M059J (cell line): ENCODE data around the gene GPR137B. TPM values are rescaled to one million over a fixed set of nuclear protein-coding genes. Genes with fewer than 3 reads are reported as not detected.

Experiments
- DNase-seq: peaks from one replicate; pipeline ENCODE4 v3.0.0-alpha.2; 2012; ENCODE audit warnings: low read depth
- total RNA-seq: library from RNA; depleted of rRNA; stranded (reverse); fragments of >200 nt; shearing (Covaris generic); gene quantifications from 2 replicates; pipeline ENCODE4 v1.2.3, GENCODE V29; 2014

GPR137B gene
- total RNA-seq, 1 experiment from 2014 or later: 10.2 TPM

GRCh38 chr1:236114076-236114747, 28.1 kb upstream of the GPR137B start:
- no peak for DNase-seq

GRCh38 chr1:236117710-236118109, 24.6 kb upstream of the GPR137B start:
- DNase-seq: no peak

GRCh38 chr1:236119943-236120484, 22.3 kb upstream of the GPR137B start:
- no peak for DNase-seq

DNA sequence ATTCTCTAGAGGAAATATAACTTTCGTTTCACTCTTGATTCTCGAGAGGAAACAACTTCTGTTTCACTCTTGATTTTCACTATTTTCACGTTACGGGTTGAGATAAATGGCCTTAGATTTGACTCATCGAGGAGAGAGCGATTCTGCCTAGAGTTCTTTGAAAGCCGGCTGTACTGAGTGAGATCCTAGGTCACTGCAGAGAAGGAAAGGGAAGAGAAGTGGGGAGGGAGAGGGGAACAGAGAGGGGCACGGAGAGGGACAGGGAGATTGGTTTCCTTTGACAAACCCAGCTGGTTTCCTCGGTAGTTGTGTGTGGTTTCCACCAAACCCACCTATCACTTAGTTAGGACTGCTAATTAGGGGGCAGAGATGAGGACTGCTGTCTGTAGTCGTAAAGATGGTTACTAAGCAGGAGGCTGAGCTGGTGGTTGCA, 21.6 kb upstream of the GPR137B start:
- DNase-seq: no peak

GRCh38 chr1:236122176-236122575, 20.2 kb upstream of the GPR137B start:
- DNase-seq: no peak

DNA sequence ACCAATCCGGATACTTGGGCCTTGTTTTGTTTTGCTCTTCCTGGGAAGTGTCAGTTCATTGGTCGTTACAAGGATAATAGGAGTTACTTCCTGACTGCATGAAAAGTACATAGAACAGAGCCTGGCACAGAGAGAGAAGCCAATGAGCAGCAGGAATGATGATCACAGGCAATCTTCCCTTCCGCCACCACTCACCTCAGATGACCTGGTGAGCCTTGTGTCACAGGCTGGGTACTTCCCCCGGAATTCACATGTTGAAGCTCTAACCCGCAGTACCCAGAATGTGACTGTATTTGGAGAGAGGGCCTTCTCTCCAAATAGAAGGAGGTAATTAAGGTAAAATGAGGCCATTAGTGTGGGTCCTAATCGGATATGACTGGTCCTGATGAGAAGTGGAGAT, 18.8 kb upstream of the GPR137B start:
- DNase-seq: no peak

DNA sequence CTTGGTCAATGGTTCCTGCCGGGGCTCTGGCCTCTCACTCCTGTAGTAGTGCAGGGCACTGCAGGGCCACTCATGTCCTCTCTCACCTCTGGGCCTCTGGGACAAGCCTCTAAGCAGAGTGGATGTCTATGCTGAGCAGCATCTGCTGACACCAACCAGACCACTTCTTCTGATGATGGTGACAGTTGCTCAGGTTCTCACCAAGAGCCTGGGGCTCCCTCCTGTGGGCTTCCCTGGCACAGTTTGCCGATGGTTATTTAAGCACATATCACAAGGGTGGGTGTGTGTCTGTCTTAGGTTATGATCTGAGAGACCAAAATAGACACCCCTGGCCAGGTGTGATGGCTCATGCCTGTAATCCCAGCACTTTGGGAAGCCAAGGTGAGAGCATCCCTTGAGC, 17.4 kb upstream of the GPR137B start:
- DNase-seq: no peak

DNA sequence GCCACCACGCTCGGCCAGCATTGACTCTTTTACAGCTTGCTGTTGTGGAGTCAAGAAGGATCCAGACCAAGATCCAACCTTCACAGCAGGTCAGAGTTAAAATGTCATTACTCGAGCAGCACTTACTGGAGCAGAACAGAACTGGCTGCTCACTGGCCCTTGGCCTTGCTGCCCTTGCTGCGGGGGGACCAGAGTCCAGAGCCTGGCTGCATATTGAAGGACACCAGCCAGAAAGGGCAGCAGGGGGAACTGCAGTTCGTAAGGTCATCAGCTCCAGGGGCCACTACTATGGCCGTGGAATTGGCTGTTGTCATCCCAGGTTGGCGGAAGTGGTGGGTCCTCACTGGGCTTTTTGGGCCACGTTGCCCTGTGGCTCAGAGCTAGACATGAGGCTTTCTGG, 15.3 kb upstream of the GPR137B start:
- DNase-seq: no peak

- DNase-seq: peak; percentile 48
Measured at GRCh38 chr1:236128646-236129178, 13.6 kb upstream of the GPR137B start.

GRCh38 chr1:236129306-236129705, 13.0 kb upstream of the GPR137B start:
- DNase-seq: no peak

DNA sequence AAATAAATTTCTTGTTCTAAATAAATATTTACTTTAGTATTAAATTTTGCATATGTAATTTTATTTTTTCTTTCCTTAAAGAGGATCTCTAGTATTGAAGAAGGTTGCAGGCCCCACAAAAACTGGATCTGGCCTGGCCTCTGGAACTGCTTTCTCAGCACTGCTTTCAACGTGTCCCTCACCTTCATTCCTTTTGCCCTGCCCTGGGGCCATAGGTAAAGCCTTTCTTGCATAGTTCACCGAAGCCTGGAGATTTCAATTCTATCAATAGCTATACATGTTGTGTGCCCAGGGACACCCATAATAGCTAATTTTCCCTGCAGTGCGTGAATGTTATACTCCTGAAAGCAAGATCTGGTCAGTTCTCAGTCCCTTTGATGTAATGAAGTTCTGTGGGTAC, 12.0 kb upstream of the GPR137B start:
- DNase-seq: no peak

GRCh38 chr1:236131916-236132315, 10.4 kb upstream of the GPR137B start:
- DNase-seq: no peak

DNA sequence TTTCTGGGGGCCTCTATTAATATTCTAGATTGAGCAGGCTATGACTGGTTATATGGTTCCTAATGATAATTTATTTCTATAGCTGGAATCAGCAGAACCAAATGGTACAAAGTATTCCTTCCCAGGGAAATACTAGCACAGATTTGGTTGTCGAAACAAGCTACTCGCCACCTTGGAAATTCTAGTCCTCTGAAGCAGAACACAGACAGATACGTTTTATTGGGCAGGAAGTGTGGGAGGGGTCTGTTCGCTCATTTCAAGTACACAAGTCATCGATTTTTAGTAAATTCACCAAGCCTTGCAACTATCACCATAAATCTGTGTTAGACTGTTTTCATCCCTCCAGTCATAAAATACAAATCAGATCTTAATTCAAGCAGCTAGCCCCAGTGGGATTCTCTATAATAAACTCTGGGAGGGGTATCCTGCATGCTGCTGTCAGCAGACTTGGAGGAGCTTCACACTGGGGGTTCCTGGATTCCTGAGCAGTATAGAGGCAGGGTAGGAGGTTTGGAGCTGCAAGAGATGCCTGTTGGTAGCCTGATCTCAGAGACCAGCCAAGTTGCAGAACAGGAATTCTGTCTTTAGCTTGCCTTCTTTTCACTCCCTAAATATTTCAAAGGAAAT, 9.8 kb upstream of the GPR137B start:
- DNase-seq: no peak

GRCh38 chr1:236133339-236133738, 9.0 kb upstream of the GPR137B start:
- no peak for DNase-seq

GRCh38 chr1:236133802-236134201, 8.5 kb upstream of the GPR137B start:
- no peak for DNase-seq

DNA sequence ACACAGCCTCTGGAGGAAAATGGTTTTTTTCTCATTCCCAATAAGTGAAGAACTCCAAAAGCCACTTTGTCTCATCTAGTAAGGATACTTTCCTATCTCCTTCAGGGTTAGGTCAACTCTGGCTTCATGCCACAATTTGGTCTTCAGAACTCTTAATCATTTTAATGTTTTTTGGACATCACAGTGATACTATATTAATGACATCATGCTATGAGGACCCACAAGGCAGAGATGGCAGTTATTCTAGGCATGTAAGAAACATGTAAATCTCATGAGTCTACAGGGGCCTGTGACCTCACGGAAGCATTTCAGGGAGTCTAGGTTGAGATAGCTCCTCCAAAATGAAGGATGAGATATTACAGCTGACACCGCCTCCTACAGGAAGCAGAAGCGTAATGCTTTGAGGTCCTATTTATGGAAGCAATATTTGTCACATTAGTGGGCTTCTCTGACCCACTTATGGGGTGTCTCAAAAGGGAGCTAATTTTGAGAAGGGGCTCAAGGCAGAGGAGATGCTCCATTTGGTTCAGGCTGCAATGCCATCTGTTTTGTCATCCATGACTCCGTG, 5.0 kb upstream of the GPR137B start:
- DNase-seq: no peak

DNA sequence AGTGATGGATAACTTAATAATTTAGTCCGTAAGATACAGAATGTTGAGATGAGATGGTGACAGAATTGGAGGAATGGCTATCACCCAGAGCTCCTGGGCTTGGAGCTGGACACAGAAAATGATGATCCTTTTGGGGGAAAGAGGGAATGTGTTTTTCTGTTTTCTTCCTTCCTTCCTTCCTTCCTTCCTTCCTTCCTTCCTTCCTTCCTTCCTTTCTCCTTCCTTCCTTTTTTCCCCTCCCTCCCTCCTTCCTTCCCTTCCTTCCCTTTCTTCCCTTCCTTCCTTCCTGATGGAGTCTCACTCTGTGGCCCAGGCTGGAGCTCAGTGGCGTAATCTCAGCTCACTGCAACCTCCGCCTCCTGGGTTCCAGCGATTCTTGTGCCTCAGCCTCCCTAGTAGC, 2.8 kb upstream of the GPR137B start:
- DNase-seq: no peak

DNA sequence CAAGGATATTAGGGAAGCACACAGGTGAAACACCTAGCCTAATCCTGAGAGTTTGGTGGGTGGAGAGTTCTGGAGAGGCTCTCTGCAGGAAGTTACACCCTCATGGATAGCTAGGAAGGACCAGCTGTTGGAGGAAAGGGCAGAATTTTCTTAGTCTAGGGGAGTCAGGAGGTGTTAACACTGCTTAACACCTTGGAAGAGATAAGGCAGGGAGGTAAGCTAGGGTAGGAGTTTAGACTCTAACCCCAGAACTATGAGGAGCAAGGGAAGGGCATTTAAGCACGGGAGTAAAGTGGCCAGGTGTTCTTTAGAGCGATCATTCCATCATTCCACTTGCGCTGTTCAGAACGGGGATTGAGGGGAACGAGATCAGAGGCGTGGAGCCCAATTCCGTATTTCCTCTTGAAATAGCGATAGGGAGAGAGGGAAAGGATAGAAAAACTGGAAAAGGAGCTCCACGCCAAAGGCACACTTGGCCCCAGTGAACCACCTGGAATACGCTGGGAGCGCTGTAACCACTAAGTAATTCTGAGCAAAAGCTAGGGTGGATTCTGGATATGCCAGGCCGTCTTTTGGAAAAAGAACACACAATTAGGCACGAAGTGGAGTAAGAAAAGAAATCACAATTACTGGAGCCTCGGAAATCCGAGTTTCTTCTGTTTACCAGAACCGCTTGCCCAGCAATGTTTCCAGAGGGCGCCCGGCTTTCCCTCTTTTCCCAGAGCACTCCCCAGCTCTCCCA, 1.5 kb upstream of the GPR137B start:
- no peak for DNase-seq

DNA sequence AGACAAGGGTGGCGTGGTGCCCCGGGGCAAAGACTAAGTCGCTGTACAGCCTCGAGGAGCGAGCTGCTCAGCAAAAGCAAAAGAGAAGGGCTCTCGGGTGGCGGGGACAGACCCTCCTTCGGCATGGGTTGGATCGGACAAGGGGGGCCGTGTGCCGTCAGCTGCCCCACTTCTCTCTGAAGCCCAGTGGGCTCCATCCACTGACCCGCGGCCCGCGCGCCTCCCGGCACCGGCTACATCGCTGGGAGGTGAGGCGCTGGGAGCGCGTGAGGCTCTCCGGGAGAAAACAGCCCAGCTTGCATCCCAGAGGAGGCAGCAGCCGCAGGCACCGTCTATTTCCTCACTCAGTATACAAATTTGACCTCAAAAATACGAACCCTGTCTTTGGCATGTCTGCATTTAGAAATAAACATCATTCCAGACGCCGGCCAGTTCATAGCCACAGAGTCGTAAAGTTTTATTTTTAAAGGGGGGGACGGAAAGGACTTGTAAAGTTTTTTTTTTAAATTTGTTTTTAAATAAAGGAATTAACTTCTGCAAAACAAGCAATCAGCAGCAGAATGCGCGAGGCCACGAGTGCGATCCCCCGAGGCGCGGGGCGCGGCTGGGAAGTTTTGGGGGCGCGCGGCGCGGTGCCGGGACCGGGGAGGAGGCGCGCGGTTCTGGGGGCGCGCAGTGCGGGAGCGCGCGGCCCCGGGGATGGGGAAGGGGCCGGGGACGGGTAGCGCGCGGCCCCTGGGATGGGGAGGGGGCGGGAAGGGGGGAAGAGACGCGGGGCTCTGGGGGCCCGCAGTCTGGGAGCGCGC, 689 bp upstream of the GPR137B start:
- DNase-seq: peak; percentile 66

DNA sequence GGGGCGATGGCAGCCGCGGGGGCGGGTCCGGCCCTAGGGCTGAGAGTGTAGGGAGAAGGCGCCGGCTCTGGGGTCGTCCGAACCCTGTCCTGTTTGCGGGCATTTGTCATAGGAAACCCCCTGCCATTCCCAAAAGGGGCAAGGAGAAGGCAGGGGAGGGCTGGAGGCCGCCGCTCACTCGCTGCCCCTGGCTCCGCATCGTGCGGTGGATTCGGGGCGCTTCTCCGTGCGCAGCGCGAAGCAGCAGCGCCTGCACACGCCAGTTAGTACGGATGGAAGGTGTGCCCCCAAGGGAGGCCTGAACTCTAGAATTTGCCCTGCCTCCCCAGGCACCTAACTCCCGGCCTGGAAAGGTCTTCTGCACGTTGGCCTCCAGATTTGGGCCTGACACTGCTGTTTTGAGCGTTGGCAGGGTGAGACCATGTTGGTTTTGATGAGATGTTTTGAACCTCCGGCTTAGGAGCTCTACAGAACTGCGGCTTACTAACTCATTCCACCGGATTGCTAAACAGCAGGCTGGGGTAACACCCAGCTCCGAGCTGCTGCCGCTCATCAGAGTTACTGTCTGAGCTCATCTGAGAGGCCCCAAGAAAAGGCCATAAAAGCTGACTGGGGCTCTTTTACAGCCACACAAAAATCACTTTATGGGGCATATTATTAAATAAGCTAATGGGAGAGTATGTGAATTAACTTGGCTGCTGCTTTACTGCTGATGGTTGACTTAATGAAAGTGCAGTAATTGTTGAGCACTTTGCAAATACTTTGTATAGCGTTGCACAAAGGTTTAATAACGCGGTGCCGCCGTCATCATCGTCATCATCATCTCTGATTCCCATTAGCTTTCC, 987 bp downstream of the GPR137B start:
- no peak for DNase-seq
